HFF-Myc (cell line): Measurements from ENCODE around the gene ANO4.

ENCODE experiments used
- DNase-seq: peaks from one replicate; pipeline ENCODE4 v3.0.0-alpha.2; 2011; ENCODE audit warnings: low read depth; ENCODE audit errors: extremely low read depth
- H3K4me3 ChIP-seq: replicated peaks from 2 replicates; pipeline ENCODE4 v1.5.1; 2011; ENCODE audit warnings: low read depth, mild to moderate bottlenecking, control low read depth, low read length
- TF ChIP-seq, protein P1 (sequence below): IDR thresholded peaks from 2 replicates; pipeline ENCODE4 v1.5.1; 2012; ENCODE audit warnings: mild to moderate bottlenecking, low read depth, low read length, control low read depth; ENCODE audit errors: missing control alignments

The ANO4 gene

GRCh38 chr12:101172316-101172715 is 377.7 kb downstream of the ANO4 start:
- H3K4me3 ChIP-seq: no peak overlapping the region
- TF ChIP-seq, protein P1, sequence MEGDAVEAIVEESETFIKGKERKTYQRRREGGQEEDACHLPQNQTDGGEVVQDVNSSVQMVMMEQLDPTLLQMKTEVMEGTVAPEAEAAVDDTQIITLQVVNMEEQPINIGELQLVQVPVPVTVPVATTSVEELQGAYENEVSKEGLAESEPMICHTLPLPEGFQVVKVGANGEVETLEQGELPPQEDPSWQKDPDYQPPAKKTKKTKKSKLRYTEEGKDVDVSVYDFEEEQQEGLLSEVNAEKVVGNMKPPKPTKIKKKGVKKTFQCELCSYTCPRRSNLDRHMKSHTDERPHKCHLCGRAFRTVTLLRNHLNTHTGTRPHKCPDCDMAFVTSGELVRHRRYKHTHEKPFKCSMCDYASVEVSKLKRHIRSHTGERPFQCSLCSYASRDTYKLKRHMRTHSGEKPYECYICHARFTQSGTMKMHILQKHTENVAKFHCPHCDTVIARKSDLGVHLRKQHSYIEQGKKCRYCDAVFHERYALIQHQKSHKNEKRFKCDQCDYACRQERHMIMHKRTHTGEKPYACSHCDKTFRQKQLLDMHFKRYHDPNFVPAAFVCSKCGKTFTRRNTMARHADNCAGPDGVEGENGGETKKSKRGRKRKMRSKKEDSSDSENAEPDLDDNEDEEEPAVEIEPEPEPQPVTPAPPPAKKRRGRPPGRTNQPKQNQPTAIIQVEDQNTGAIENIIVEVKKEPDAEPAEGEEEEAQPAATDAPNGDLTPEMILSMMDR: no peak
- DNase-seq: no peak

- TF ChIP-seq, protein P1: no peak
- DNase-seq: no peak
Measured at GRCh38 chr12:101173197-101173749, 378.7 kb downstream of the ANO4 start.

GRCh38 chr12:101174541-101174940 is 380.0 kb downstream of the ANO4 start:
- TF ChIP-seq, protein P1: no peak
- no peak for DNase-seq
- H3K4me3 ChIP-seq: no peak overlapping the region

More at GRCh38 chr12:101173197-101173749, 378.7 kb downstream of the ANO4 start:
- H3K4me3 ChIP-seq: no peak overlapping the region
